HCT116 (cell line): ENCODE measurements around the gene ASAP3. TPM values are rescaled to one million over a fixed set of nuclear protein-coding genes. Genes with fewer than 3 reads are reported as not detected.
A peak's percentile ranks its signal among the peaks of the same experiment; 100 is the strongest.

Experiments used
- ATAC-seq: fragments of 200-7000 bp; cut with Tn5 transposase; 2 replicates; pipeline ENCODE4 v1.9.1; 2020; ENCODE audit warnings: mild to moderate bottlenecking, moderate library complexity
- BruUV-seq: library from RNA; stranded (reverse); fragments of 400-500 nt; replicated peaks from 2 replicates; lab custom pipeline; 2021; lab: Mats Ljungman, UMichigan
- CTCF ChIA-PET: fragments of 300-600 bp; sonication (Branson Sonifier 250); formaldehyde crosslinking; loops from one replicate; lab custom pipeline; 2021; ENCODE audit warnings: antibody characterized with exemption; lab: Charles Lee
- POLR2A ChIA-PET: fragments of 300-600, 350-600 bp; sonication (Branson Sonifier 250); formaldehyde crosslinking; loops from one replicate; lab custom pipeline; 2021; ENCODE audit warnings: antibody characterized with exemption; lab: Charles Lee
- RAD21 ChIA-PET, 2 experiments: fragments of 300-600 bp; sonication (Branson Sonifier 250); formaldehyde crosslinking; loops; one replicate each; lab custom pipeline; 2023; ENCODE audit warnings: low total read pairs in 2 of 2; ENCODE audit not compliant: uncharacterized antibody in 2 of 2, unreplicated experiment in 2 of 2, low non-redundant PET in 1 of 2; lab: Charles Lee
- DNase-seq: peaks from one replicate; pipeline ENCODE4 v3.0.0-alpha.2; 2010; ENCODE audit warnings: low read depth, low spot score
- H2AFZ ChIP-seq: fragments of 200-600 bp; shearing (Covaris generic), sonication (generic); 2 replicates; pipeline ENCODE4 v1.6.1; 2017; ENCODE audit warnings: low read depth, mixed run types, mixed read lengths, antibody characterized with exemption, low read length; ENCODE audit not compliant: poor library complexity, severe bottlenecking
- H3K27ac ChIP-seq: 2 replicates; pipeline ENCODE4 v1.5.1; 2012; ENCODE audit warnings: low read depth, low read length
- H3K27me3 ChIP-seq: fragments of 200-600 bp; sonication (generic); 2 replicates; pipeline ENCODE4 v1.6.1; 2016; ENCODE audit warnings: mixed run types, low read length, mixed read lengths; ENCODE audit not compliant: insufficient read depth
- H3K36me3 ChIP-seq, 2 experiments: fragments of 200-500 bp in 1 of 2; fragments of 200-600 bp in 1 of 2; sonication (Bioruptor generic) in 1 of 2; sonication (generic) in 1 of 2; 2 replicates each; pipeline versions ENCODE4 v1.5.1 to v1.6.1; 2014 to 2016; ENCODE audit warnings: low read length in 2 of 2, inconsistent platforms in 1 of 2, mixed read lengths in 1 of 2, mixed run types in 1 of 2; ENCODE audit not compliant: insufficient read depth in 2 of 2, control insufficient read depth in 1 of 2
- H3K4me1 ChIP-seq, 2 experiments: fragments of 200-600 bp in 1 of 2; sonication (generic) in 1 of 2; 2 replicates each; pipeline versions ENCODE4 v1.5.1 to v1.6.1; 2012 to 2017; ENCODE audit warnings: low read length in 2 of 2, inconsistent platforms in 1 of 2, mild to moderate bottlenecking in 1 of 2, mixed read lengths in 1 of 2, mixed run types in 1 of 2, moderate library complexity in 1 of 2; ENCODE audit not compliant: insufficient read depth in 2 of 2, control insufficient read depth in 1 of 2
- H3K4me2 ChIP-seq: fragments of 200-600 bp; sonication (generic); 2 replicates; pipeline ENCODE4 v1.6.1; 2017; ENCODE audit warnings: mixed run types, low read length, mixed read lengths
- H3K4me3 ChIP-seq, 2 experiments: fragments of 200-600 bp in 1 of 2; sonication (generic) in 1 of 2; replicated peaks in 1 of 2; 2 replicates each; pipeline ENCODE4 v1.5.1; 2011 to 2016; ENCODE audit warnings: low read length in 2 of 2, control low read depth in 1 of 2, low read depth in 1 of 2, mild to moderate bottlenecking in 1 of 2, mixed read lengths in 1 of 2, mixed run types in 1 of 2
- H3K79me2 ChIP-seq: fragments of 200-600 bp; sonication (generic); 2 replicates; pipeline ENCODE4 v1.6.1; 2017; ENCODE audit warnings: mild to moderate bottlenecking, mixed run types, low read length, moderate library complexity, mixed read lengths; ENCODE audit not compliant: insufficient read depth
- H3K9ac ChIP-seq: fragments of 200-600 bp; sonication (generic); 2 replicates; pipeline ENCODE4 v1.6.1; 2016; ENCODE audit warnings: low read length, mixed read lengths
- H3K9me2 ChIP-seq: fragments of 200-600 bp; sonication (generic), shearing (Covaris generic); 2 replicates; pipeline ENCODE4 v1.6.1; 2017; ENCODE audit warnings: mixed run types, mild to moderate bottlenecking, moderate library complexity; ENCODE audit not compliant: insufficient read depth
- H3K9me3 ChIP-seq, 2 experiments: fragments of 200-500 bp in 1 of 2; fragments of 200-600 bp in 1 of 2; sonication (Bioruptor generic) in 1 of 2; sonication (generic) in 1 of 2; 2 replicates each; pipeline ENCODE4 v1.6.1; 2014 to 2017; ENCODE audit warnings: low read length in 2 of 2, mixed read lengths in 2 of 2, inconsistent platforms in 1 of 2, low read depth in 1 of 2, mild to moderate bottlenecking in 1 of 2, mixed run types in 1 of 2, moderate library complexity in 1 of 2; ENCODE audit not compliant: control insufficient read depth in 1 of 2, insufficient read depth in 1 of 2
- H4K20me1 ChIP-seq: fragments of 200-600 bp; sonication (generic), shearing (Covaris generic); 2 replicates; pipeline ENCODE4 v1.6.1; 2017; ENCODE audit warnings: mixed run types, mild to moderate bottlenecking, moderate library complexity; ENCODE audit not compliant: insufficient read depth
- CBX3 ChIP-seq: IDR thresholded peaks from 2 replicates; pipeline ENCODE4 v1.6.1; 2012; ENCODE audit warnings: low read depth
- EGR1 ChIP-seq: IDR thresholded peaks from 2 replicates; pipeline ENCODE4 v1.6.1; 2012; ENCODE audit warnings: low read depth
- EZH2phosphoT487 ChIP-seq: fragments of 200-600 bp; IDR thresholded peaks from 2 replicates; pipeline ENCODE4 v1.6.1; 2018; ENCODE audit warnings: antibody characterized with exemption, borderline replicate concordance
- RAD21 ChIP-seq: IDR thresholded peaks from 2 replicates; pipeline ENCODE4 v1.6.1; 2012; ENCODE audit warnings: low read depth, mild to moderate bottlenecking
- intact Hi-C: fragments of 100-400 bp; cut with micrococcal nuclease; formaldehyde crosslinking; loops from 2 replicates; pipeline ENCODE4 v1.10.0; 2022
- total RNA-seq: library from RNA; stranded (reverse); gene quantifications from one replicate; pipeline ENCODE4 v1.2.1, GENCODE V29; 2021; ENCODE audit not compliant: unreplicated experiment

Gene ASAP3
- total RNA-seq, 1 experiment from 2014 or later = 19.7 TPM

DNA sequence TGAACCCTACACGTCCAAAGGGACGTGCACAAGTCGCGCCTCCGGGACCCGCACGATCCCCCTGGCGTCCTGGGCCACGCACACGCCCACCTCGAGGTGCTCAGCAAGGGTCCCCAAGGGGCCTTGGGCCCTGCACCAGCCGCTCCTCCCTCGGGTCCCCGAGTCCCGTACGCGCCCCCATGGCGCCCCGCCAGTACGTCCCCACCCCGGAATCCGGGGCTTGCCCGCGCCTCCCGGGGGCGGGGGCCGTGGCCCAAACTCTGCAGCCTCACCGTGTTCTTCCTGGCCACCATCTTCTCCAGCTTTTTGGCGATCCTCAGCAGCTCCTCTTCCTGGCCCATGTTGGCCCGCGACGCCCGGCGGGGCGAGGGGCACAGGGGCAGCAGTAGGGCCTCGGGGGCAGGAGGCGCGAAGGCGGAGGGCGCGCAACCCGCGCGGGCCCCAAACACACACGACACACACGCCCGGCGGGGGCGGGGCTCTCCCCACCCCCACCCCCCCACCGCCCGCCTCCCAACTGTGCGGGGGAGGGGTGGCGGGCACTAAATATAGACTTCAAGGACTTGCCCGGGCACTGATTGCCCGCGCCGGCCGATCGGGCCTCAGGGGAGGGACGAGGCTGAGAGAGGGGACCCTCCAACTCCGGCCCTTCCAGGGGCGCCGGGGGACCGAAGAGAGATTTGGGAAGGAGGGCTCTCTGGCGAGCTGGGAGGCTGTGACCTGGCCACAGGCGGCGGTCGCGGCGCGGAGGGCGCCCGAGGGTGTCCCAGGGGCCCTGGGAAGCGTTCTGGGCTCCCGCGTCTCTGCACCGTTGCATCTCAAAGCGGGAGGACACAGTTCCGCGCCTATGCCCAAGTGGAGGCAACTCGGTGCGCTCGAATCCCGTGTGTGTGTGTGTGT, 59.4 kb downstream of the ASAP3 start, which contains the start of gene TCEA3:
Gene TCEA3, minus strand, starts transcription at position 456 of the 900 bp plus-strand sequence. Its CDS starts 115 bp downstream, at position 341.
- no TSS peak for BruUV-seq
- no peaks in the 10 kb centered on the region for H3K36me3 ChIP-seq
- peaks cover 0 to 13% of the 10 kb centered on the region in 2 experiments; a peak in 1 of 4 replicates for H3K4me1 ChIP-seq
- H3K9me2 ChIP-seq = no peaks in the 10 kb centered on the region
- ChIA-PET RAD21 (no interaction called here), CTCF (interaction anchor here (1.1 kb wide), 1 partner anchor 21 kb away, joined by 5 read pairs; no protein-coding TSS in a partner anchor), POLR2A (no interaction called here)
- H4K20me1 ChIP-seq = no peaks in the 10 kb centered on the region
- DNase-seq (no peak), ATAC-seq (peak; percentile 67)
- intact Hi-C loops = no loop called here
- no peaks in the 10 kb centered on the region for H3K27me3 ChIP-seq
- no peaks in the 10 kb centered on the region for H3K9me3 ChIP-seq
- H3K4me2 ChIP-seq = peak within 1 kb of the TSS; percentile 72
- no peaks in the 10 kb centered on the region for H3K79me2 ChIP-seq
- no peak within 1 kb of the TSS; the same call in 1 of the 2 replicates for H3K27ac ChIP-seq
- peak within 1 kb of the TSS; percentile 56 for H3K9ac ChIP-seq
- H3K4me3 ChIP-seq = peak within 1 kb of the TSS; percentile 34 to 47
- no peak within 1 kb of the TSS for H2AFZ ChIP-seq
- TF ChIP-seq EGR1 (0 out of 2 replicates have a peak, but pooled peaks have one; percentile 21), CBX3 (no peak)

DNA sequence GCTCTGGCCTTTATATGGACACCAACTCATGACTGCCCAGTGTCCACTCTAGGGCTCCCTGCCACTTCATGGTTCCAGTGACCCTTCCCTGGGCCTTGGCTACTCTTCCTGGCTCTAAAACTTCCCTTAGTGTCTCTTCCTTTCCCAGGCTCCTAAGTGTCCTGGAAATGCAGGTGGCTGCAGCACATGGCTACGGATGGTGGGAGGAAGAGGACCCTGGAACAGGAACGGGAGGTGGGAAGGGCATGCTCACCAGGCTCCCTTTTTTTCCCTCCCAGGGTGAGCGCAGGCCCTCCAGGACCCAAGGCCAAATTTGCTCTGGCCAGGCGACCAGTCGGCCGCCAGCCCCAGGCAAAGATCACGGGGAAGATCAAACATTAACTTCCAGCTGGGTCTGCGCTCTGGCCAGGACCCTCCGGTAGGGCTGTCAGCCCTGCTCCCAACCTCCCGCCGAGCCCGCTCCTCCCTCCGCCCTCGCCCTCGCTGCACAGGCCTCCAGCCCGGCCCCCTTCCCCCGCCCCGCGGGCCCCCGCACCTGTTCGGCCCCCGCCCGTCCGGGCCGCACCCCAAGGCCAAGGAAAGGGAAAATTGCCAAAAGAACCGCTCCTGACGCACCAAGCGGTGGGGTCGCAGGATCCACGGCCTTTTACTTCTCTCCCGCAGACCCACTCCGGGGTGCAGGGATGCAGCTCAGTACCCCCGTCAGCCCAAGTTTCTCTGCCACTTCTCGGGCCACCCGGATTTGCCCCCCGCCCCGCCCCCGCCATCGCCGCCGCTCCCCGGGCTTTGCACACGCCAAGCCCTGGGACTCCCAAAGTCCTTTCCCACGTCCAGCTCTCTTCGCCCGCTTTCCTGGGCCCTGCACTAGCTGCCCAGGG, 60.3 kb downstream of the ASAP3 start:
- peak overlapping the region; percentile 72 for H3K4me2 ChIP-seq
- H3K9me2 ChIP-seq = no peaks in the 10 kb centered on the region
- no peaks in the 10 kb centered on the region for H3K27me3 ChIP-seq
- no peak for ATAC-seq
- H3K27ac ChIP-seq = no peak overlapping the region
- RAD21 ChIA-PET = no interaction called here
- no peaks in the 10 kb centered on the region for H3K36me3 ChIP-seq
- no peaks in the 10 kb centered on the region for H3K79me2 ChIP-seq
- H2AFZ ChIP-seq = no peak overlapping the region
- H3K4me1 ChIP-seq = peaks cover 0 to 13% of the 10 kb centered on the region in 2 experiments; a peak in 1 of 4 replicates
- H3K9me3 ChIP-seq = no peaks in the 10 kb centered on the region
- no peak for TF ChIP-seq RAD21
- no peak for TF ChIP-seq EZH2phosphoT487
- 0 out of 2 replicates have a peak overlapping the region, but pooled peaks have one; percentile 41 for H3K9ac ChIP-seq
- no peaks in the 10 kb centered on the region for H4K20me1 ChIP-seq
- no TSS peak for BruUV-seq
- CTCF ChIA-PET = interaction anchor here (1.1 kb wide), 1 partner anchor 20 kb away, joined by 4 read pairs; no protein-coding TSS in a partner anchor
- POLR2A ChIA-PET = no interaction called here
- peak overlapping the region in 1 of 2 experiments; percentile 47; a peak in 2 of 4 replicates for H3K4me3 ChIP-seq
- intact Hi-C loops = no loop called here
- DNase-seq = no peak
